B cell (primary cell): ENCODE measurements around the gene DRICH1. TPM values are rescaled to one million over a fixed set of nuclear protein-coding genes. Genes with fewer than 3 reads are reported as not detected.
"Not testable (repeated sequence)": the region's sequence is repeated elsewhere in the genome, so short reads cannot be mapped to it uniquely, and the experiment has no call there.

Experiments
- ATAC-seq: fragments of 200-7000 bp; cut with Tn5 transposase; one replicate; pipeline ENCODE4 v1.10.0; 2021; ENCODE audit warnings: low read depth, mild to moderate bottlenecking, moderate number of reproducible peaks, moderate library complexity
- CTCF ChIA-PET: fragments of 350-600 bp; sonication (Branson Sonifier 250); formaldehyde crosslinking; loops from one replicate; lab custom pipeline; 2021; ENCODE audit warnings: antibody characterized with exemption, inconsistent platforms; lab: Charles Lee
- POLR2A ChIA-PET: fragments of 350-600 bp; sonication (Branson Sonifier 250); formaldehyde crosslinking; loops from one replicate; lab custom pipeline; 2021; ENCODE audit warnings: antibody characterized with exemption; lab: Charles Lee
- DNase-seq: peaks from one replicate; pipeline ENCODE4 v3.0.0; 2013
- H2AFZ ChIP-seq: 2 replicates; pipeline ENCODE4 v1.6.1; 2012; ENCODE audit warnings: mild to moderate bottlenecking, low read depth, low read length; ENCODE audit not compliant: insufficient read depth, poor library complexity, severe bottlenecking
- H3K27ac ChIP-seq, 2 donors: 1 replicate in 1 of 2; 2 replicates in 1 of 2; pipeline ENCODE4 v1.5.1; 2012 to 2013; ENCODE audit warnings: low read length in 2 of 2, mild to moderate bottlenecking in 2 of 2, moderate library complexity in 1 of 2
- H3K27me3 ChIP-seq, 4 experiments: fragments of 200-600 bp in 1 of 4; sonication (generic) in 1 of 4; replicated peaks in 1 of 4; 1 replicate in 2 of 4; 2 replicates in 2 of 4; pipeline versions ENCODE4 v1.6.1 to v1.7.0; 2013 to 2016; ENCODE audit warnings: low read length in 3 of 4, mild to moderate bottlenecking in 2 of 4, mixed read lengths in 1 of 4, moderate library complexity in 1 of 4; ENCODE audit not compliant: insufficient read depth in 4 of 4, control insufficient read depth in 3 of 4; ENCODE audit errors: control extremely low read depth in 1 of 4
- H3K36me3 ChIP-seq, 2 experiments: replicated peaks in 1 of 2; 1 replicate in 1 of 2; 2 replicates in 1 of 2; pipeline versions ENCODE4 v1.6.1 to v1.7.1; 2013; ENCODE audit warnings: low read length in 1 of 2; ENCODE audit not compliant: insufficient read depth in 2 of 2, control insufficient read depth in 1 of 2; ENCODE audit errors: control extremely low read depth in 1 of 2, extremely low read depth in 1 of 2
- H3K4me1 ChIP-seq, 2 donors: fragments of 200-600 bp in 1 of 2; sonication (generic) in 1 of 2; 1 replicate in 1 of 2; 2 replicates in 1 of 2; pipeline versions ENCODE4 v1.5.1 to v1.6.1; 2013 to 2017; ENCODE audit warnings: low read length in 2 of 2; ENCODE audit not compliant: control insufficient read depth in 2 of 2, insufficient read depth in 2 of 2
- H3K4me2 ChIP-seq: replicated peaks from 2 replicates; pipeline ENCODE3; 2012; ENCODE audit warnings: mild to moderate bottlenecking, low read depth, low read length; ENCODE audit not compliant: poor library complexity, severe bottlenecking
- H3K4me3 ChIP-seq, 5 experiments: fragments of 200-600 bp in 1 of 5; sonication (generic) in 1 of 5; 1 replicate in 3 of 5; 2 replicates in 2 of 5; pipeline versions ENCODE4 v1.5.1 to v1.7.0; 2011 to 2016; ENCODE audit warnings: low read length in 4 of 5, mild to moderate bottlenecking in 4 of 5, low read depth in 2 of 5, control low read depth in 1 of 5, moderate library complexity in 1 of 5; ENCODE audit not compliant: insufficient read depth in 1 of 5; ENCODE audit errors: control extremely low read depth in 1 of 5, extremely low read depth in 1 of 5
- H3K79me2 ChIP-seq: fragments of 200-600 bp; sonication (generic); one replicate; pipeline ENCODE4 v1.6.0; 2016; ENCODE audit warnings: low read length; ENCODE audit not compliant: control insufficient read depth, insufficient read depth
- H3K9ac ChIP-seq: fragments of 200-600 bp; sonication (generic); 2 replicates; pipeline ENCODE4 v1.6.1; 2017; ENCODE audit warnings: mild to moderate bottlenecking, low read length, moderate library complexity
- H3K9me3 ChIP-seq, 3 donors: one replicate each; pipeline versions ENCODE4 v1.6.1 to v1.7.1; 2013; ENCODE audit warnings: low read length in 2 of 3; ENCODE audit not compliant: control insufficient read depth in 2 of 3, insufficient read depth in 1 of 3; ENCODE audit errors: control extremely low read depth in 1 of 3
- H4K20me1 ChIP-seq: 2 replicates; pipeline ENCODE4 v1.6.0; 2012; ENCODE audit warnings: mild to moderate bottlenecking, low read length; ENCODE audit not compliant: insufficient read depth, control insufficient read depth, poor library complexity, severe bottlenecking
- H3K27ac Mint-ChIP-seq: one replicate; pipeline ENCODE4 v1.8.0; 2021; ENCODE audit warnings: mixed read lengths
- H3K27me3 Mint-ChIP-seq: one replicate; pipeline ENCODE4 v1.8.0; 2021; ENCODE audit warnings: mixed read lengths
- H3K4me1 Mint-ChIP-seq: one replicate; pipeline ENCODE4 v1.8.0; 2021; ENCODE audit warnings: mixed read lengths
- H3K4me3 Mint-ChIP-seq: one replicate; pipeline ENCODE4 v1.8.0; 2021; ENCODE audit warnings: mixed read lengths
- H3K9me3 Mint-ChIP-seq: one replicate; pipeline ENCODE4 v1.8.0; 2022; ENCODE audit warnings: mixed read lengths; ENCODE audit not compliant: insufficient read depth
- WGBS: methylation state at CpG from one replicate; pipeline ENCODE4 v1.1.5; 2013; ENCODE audit warnings: missing lambda C conversion rate; ENCODE audit not compliant: insufficient coverage; 5-methylcytosine and 5-hydroxymethylcytosine counted together
- intact Hi-C: fragments of 100-400 bp; cut with micrococcal nuclease; formaldehyde crosslinking; loops from one replicate; pipeline ENCODE4 v1.10.0; 2022
- polyA plus RNA-seq: library from polyadenylated mRNA; depleted of rRNA; stranded (reverse); fragments of >200 nt; gene quantifications from 2 replicates; pipeline ENCODE4 v1.2.3, GENCODE V29; 2012
- total RNA-seq, 2 donors: library from RNA; stranded (reverse); fragments of 120-200 nt in 1 of 2; gene quantifications; 1 replicate in 1 of 2; 2 replicates in 1 of 2; pipeline versions ENCODE4 v1.2.3 to v1.2.4, GENCODE V29; 2013 to 2022

The DRICH1 gene
- total and polyA plus RNA-seq, 2 donors (not counting 1 experiment from before 2014, with no cell fraction given), result 0.37 to 1.5 TPM

GRCh38 chr22:23672307-23673049 is 40.4 kb upstream of the DRICH1 start:
- H3K36me3 ChIP-seq, H3K9me3 ChIP-seq, H3K4me3 ChIP-seq, H3K79me2 ChIP-seq, H3K27ac Mint-ChIP-seq, H4K20me1 ChIP-seq, H3K9me3 Mint-ChIP-seq, H3K9ac ChIP-seq, intact Hi-C loops, H3K27me3 ChIP-seq, CTCF ChIA-PET, ATAC-seq, H3K4me2 ChIP-seq, DNase-seq, H3K4me1 Mint-ChIP-seq, H3K4me3 Mint-ChIP-seq, H3K27ac ChIP-seq, H2AFZ ChIP-seq, H3K27me3 Mint-ChIP-seq: not testable (repeated sequence)
- POLR2A ChIA-PET, result interaction anchor here (0.5 kb wide), 1 partner anchor 54 kb away, joined by 5 read pairs; no protein-coding TSS in a partner anchor
- peaks cover 0 to 11% of the 10 kb centered on the region in 2 donors for H3K4me1 ChIP-seq
- WGBS, result 100% methylated on average over 3 of the region's 8 CpGs

GRCh38 chr22:23671387-23671786 is 39.3 kb upstream of the DRICH1 start:
- CTCF ChIA-PET, result not testable (repeated sequence)
- WGBS, result no CpG with 5 or more reads among the region's 4 CpGs

More at GRCh38 chr22:23671387-23671786, 39.3 kb upstream of the DRICH1 start:
- H3K4me1 ChIP-seq, H3K4me1 Mint-ChIP-seq, ATAC-seq, H3K27me3 ChIP-seq, H4K20me1 ChIP-seq, H3K4me2 ChIP-seq, H3K4me3 ChIP-seq, H3K9me3 Mint-ChIP-seq, H3K9me3 ChIP-seq, H3K27me3 Mint-ChIP-seq, POLR2A ChIA-PET, intact Hi-C loops, H2AFZ ChIP-seq, DNase-seq, H3K27ac Mint-ChIP-seq, H3K27ac ChIP-seq, H3K36me3 ChIP-seq, H3K4me3 Mint-ChIP-seq, H3K9ac ChIP-seq, H3K79me2 ChIP-seq: not testable (repeated sequence)
